ENCODE measurements around the gene HOXD3.

- TF ChIP-seq EZH2 (IDR thresholded peaks at IDR 0.05; ENCODE audit: low read length) = peak; percentile 27
- no peak for TF ChIP-seq CTCF (optimal IDR thresholded peaks at IDR 0.05 in 1 of 3, IDR thresholded peaks at IDR 0.05 in 1 of 3, conservative IDR thresholded peaks at IDR 0.05 in 1 of 3; ENCODE audit: extremely low read depth in 1 of 3, insufficient read depth in 2 of 3, low read length in 3 of 3)
These were observed at the start of gene HOXD3 for GRCh38 chr2:176156807-176157498.

Data from keratinocyte (primary cell).